DMS153 (cell line): ENCODE measurements around the gene IGSF21.

Experiments used
- DNase-seq: peaks from one replicate; lab custom pipeline; 2025; lab: John Stamatoyannopoulos, UW

Gene IGSF21

DNA sequence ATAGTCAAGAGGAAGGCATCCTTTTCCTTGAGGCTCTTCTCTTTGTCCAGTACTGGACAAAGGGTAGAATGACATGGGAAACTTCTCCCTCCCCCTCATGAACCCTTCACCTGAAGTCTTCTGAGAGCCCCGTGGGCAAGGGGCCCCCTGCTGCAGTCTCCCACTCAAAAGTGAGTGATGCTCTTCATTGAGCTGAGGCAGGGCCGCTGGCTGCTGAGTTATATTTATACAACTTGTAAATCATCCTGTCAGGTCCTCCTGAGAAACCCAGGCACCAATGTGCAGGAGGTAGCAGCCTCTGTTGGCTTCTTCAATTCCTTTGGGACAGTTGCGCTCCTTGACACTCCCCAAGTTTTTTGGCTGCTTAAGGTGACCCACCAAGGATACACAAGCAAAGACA lies 150.2 kb downstream of the IGSF21 start:
- no peak for DNase-seq

GRCh38 chr1:18261891-18262290 lies 154.3 kb downstream of the IGSF21 start:
- no peak for DNase-seq

DNA sequence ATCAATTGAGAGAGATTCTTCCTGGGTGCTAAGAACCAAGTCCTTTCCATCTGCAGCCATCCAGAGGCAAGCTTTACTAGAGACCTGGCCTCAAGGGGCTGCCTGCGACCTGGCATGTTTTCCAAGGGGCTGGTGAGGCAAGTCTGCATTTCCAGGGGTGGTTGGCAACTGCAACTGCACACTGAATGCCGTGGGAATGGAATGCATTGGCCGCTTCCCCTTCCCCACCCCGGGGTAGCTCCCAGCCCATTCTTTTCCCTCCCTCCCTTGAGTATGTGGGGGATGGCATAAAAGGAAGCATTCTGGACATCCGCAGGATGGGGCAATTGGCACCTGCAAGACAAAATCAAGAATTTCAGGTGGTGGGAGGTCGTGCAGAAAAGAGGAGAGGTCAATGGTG lies 155.1 kb downstream of the IGSF21 start:
- DNase-seq: no peak

DNA sequence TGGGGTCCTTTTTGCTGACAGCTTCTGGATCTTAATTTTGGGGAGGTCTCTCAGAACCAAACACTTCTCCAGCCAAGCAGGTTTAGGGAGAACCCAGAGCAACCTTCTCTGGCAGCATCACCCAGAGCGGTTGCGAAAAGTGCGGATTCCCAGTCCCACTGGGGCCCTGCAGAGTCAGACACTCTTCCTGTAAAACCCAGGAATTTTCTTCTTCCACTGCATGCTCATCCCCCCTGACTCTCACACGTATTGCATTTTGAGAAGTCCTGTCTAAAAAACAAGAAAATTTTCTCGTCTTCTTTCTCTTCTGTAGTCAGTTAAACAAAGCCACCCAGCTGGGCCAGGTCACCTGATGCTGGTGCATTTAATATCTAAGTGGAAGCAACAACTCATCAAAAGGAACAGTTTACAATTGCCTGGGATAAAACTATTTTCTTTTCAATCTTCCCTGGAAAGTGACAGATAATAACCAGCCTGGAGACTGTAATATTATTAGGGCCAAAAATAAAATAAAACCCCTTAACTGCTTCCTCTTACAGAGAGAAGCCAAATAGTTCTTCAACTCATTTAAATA lies 156.0 kb downstream of the IGSF21 start:
- no peak for DNase-seq

DNA sequence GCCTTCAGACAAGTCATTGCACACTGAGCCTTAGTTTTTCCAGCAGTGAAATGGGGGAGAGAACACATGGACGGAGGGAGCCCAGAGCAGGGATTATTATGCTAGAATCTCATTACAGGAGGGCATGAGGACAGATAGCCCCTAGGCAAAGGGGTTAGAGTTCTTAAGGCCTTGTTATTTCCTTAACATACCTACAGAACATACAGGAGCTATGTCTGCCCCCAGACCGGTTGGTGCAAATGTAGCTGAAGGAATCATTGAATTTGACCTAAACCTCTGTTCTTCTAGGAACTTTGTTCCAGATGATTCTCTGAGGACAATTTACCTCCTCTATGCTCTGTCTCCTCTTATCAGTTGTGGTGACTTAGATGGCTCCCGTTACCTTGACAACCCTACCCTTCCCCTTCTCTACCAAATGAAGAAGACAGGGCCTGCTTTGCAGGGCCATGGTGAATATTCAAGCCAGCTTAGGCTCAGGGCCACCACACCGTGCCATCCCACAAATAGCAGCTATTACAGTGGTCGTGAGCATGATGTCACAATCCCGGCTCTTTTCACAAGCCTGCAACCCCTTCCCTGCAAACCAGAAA lies 156.9 kb downstream of the IGSF21 start:
- DNase-seq: no peak

- DNase-seq: no peak
These were observed 158.0 kb downstream of the IGSF21 start for GRCh38 chr1:18265641-18266040.

GRCh38 chr1:18266391-18266790 lies 158.8 kb downstream of the IGSF21 start:
- DNase-seq: no peak

- DNase-seq: no peak
These were observed 163.7 kb downstream of the IGSF21 start for GRCh38 chr1:18271336-18271735.

DNA sequence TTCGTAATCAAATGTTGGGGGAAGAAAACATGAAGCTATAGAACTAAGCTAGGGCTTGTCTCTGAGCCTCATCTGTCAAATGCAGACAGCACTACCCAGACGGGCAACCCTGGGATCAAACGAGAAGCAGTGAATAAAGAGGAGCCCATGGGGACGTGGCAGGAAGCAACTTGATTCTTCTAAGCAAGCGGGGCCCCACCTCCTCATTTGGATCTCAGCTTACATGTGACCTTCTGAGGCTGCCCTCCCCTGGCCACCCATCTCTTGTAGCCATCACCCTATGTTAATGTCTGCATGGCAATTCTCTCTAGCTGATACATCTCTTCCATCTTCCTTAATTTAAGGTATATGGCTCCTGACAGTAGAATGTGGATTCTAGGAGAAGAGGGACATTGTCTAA lies 171.3 kb downstream of the IGSF21 start:
- no peak for DNase-seq

- DNase-seq: peak; percentile 52
These were observed 171.9 kb downstream of the IGSF21 start for GRCh38 chr1:18279351-18280074.

DNA sequence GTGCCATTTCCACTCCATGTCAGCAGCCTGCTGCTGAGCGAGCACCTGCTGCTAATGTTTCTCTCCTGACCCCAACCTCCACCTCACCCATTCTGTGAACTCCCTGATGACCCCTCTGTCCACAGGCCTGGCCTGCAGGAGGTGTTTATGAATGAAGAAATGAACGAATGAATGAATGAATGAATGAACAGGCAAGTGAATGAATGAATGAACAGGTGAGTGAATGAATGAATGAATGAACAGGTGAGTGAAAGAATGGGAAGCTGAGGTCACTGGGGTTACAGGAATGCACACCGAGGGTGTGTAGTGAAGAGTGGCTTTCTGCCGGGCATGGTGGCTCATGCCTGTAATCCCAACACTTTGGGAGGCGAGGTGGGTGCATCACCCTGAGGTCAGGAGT lies 173.4 kb downstream of the IGSF21 start:
- DNase-seq: no peak

- peak; percentile 84 for DNase-seq
These were observed 175.4 kb downstream of the IGSF21 start for GRCh38 chr1:18282851-18283600.

GRCh38 chr1:18283601-18284385 lies 176.2 kb downstream of the IGSF21 start:
- DNase-seq: no peak

GRCh38 chr1:18284805-18285537 lies 177.4 kb downstream of the IGSF21 start:
- no peak for DNase-seq

- DNase-seq: no peak
These were observed 177.9 kb downstream of the IGSF21 start for GRCh38 chr1:18285538-18285924.

DNA sequence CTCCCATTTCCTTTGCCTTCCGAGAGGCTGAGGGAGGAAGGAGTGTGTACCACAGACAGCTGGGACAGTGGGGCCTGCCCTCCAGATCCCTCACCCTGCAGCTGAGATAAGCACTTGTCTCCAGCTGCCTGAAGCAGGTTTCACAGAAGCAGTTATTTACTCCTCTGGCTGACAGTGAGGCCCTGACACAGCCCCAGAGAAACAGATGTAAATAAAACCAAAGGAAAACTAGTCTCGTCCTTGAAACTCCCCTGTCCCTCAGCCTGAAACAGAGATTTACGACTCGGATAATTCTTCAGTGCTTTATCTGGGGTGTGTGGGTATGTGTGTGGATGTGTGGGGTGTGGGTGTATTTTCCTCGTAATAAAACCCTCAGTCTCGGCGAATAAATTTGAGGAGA lies 181.1 kb downstream of the IGSF21 start:
- peak; percentile 12 for DNase-seq

DNA sequence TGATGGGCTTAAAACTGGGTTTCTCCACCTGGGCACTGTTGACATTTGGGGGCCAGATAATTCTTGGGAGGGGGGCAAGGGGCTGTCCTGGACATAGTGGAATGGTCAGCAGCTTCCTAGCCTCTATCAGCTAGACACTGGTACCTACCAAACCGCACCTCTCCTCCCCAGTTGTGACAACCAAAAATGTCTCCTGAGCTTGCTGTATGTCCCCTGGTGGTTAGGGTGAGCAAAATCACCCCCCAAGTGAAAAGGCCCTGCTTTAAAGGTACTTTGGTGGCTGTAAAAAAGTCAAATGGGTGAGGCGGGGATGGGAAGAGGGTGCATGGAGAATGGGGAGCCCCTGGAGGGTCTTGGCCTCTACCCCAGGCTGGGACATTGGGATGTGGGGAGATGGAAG lies 182.0 kb downstream of the IGSF21 start:
- DNase-seq: no peak

DNA sequence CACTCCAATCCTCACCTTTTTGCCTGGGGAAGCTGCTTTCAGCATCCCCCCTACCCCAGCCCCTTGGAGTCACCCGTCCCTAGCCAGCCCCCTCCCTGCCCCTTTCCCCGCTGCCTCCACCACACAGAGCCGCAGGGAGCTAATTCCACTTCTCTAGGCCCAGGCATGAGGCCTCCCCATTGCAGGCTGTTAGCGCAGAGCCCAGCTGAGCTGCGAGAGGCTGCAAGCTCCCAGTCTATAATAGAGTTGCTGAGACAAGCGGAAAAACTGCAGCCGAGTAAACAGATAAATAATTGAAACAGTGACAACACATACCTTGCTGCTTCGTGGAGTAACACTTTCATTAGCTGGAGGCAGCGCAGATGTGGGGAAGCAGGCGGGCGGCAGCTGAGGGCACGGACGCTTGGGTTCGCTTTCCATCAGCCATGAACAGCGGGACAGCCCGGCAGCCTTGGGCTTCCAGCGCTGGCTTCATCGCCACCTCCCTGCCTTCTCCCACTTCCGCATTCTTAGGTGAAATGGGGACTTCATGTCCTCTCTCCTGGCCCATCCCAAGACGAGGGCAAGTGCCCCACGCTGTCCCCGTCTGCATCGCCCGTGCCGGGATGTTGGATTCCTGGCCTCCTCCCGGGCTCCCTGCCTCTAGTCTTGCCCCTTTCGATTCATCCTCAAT lies 183.3 kb downstream of the IGSF21 start:
- DNase-seq: peak; percentile 74

DNA sequence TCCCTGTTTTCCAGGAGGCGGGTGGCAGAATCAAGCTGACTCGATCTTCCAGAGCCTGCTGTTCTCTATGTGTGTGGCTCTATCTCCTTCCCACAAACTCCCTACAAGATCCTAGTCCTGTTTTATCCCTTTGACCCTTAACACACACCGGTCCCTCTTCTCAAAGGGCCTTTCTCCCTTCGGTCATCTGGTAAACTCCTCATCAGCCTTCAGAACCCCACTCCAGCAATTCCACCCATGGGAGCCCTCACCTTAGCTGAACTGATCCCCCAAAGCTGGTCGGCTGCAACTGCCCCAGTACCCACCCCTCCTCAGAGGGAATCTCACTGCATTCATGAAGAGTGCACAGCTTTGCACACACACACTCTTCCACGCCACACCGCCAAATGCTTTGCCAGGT lies 184.9 kb downstream of the IGSF21 start:
- DNase-seq: no peak

DNA sequence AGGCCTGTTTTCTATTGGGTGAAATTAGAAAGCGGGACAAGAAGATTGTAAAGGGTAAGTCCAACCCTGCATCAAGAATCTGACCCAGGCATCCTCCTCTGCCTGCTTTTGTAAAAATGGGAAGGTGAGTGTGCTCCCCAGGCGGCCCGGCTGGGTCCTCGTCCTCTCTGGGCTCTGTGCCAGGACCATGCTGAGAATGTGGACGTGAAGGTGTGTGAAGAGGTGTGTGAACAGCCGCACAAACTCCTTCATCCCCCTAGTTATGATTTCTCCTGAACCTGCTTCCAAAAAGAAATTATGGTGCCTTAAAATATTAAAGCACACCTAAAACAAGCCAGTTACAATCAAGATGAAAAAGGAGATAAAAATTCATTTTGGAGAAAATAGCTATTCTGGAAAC lies 185.7 kb downstream of the IGSF21 start:
- peak; percentile 64 for DNase-seq
